ENCODE results near the gene SLC16A5.
"Not testable (repeated sequence)": the region's sequence is repeated elsewhere in the genome, so short reads cannot be mapped to it uniquely, and the experiment has no call there.

- not testable (repeated sequence) for TF ChIP-seq SUZ12 (IDR thresholded peaks at IDR 0.05); TARDBP (IDR thresholded peaks at IDR 0.05); FOXA1 (IDR thresholded peaks at IDR 0.05); ARNT (IDR thresholded peaks at IDR 0.05); FOXM1 (IDR thresholded peaks at IDR 0.05; ENCODE audit: borderline replicate concordance); L3MBTL2 (conservative IDR thresholded peaks at IDR 0.05); ELF4 (IDR thresholded peaks at IDR 0.05); SP1 (IDR thresholded peaks at IDR 0.05); FOXK2 (IDR thresholded peaks at IDR 0.05); ZNF384 (IDR thresholded peaks at IDR 0.05); HDGF (IDR thresholded peaks at IDR 0.05; ENCODE audit: borderline replicate concordance); BHLHE40 (IDR thresholded peaks at IDR 0.05; ENCODE audit: borderline replicate concordance); CTBP1 (IDR thresholded peaks at IDR 0.05; ENCODE audit: borderline replicate concordance); LEF1 (IDR thresholded peaks at IDR 0.05; ENCODE audit: borderline replicate concordance)
These were observed 50.0 kb downstream of the SLC16A5 start for GRCh38 chr17:75137762-75138161.

Data from HEK293T (cell line).